Tibial nerve (tissue), 4 donors: ENCODE data around the gene CCDC106. TPM values are rescaled to one million over a fixed set of nuclear protein-coding genes. Genes with fewer than 3 reads are reported as not detected.

ENCODE experiments used
- DNase-seq, 2 donors: peaks; one replicate each; pipeline ENCODE4 v3.0.0-alpha.2; 2019; ENCODE audit warnings: low spot score in 2 of 2
- H3K27ac ChIP-seq, 4 donors: fragments of 200-600 bp; sonication (generic) in 3 of 4; one replicate each; pipeline ENCODE4 v1.5.1; 2017 to 2019; ENCODE audit warnings: mild to moderate bottlenecking in 1 of 4
- H3K27me3 ChIP-seq, 2 donors: fragments of 200-600 bp; sonication (generic) in 1 of 2; one replicate each; pipeline versions ENCODE4 v1.5.1 to v1.6.0; 2017 to 2019
- H3K36me3 ChIP-seq, 3 donors: fragments of 200-600 bp; sonication (generic); one replicate each; pipeline ENCODE4 v1.5.1; 2018 to 2019
- H3K4me1 ChIP-seq, 4 donors: fragments of 200-600 bp; sonication (generic) in 3 of 4; one replicate each; pipeline ENCODE4 v1.5.1; 2017 to 2019
- H3K4me3 ChIP-seq, 4 donors: fragments of 200-600 bp; sonication (generic) in 3 of 4; one replicate each; pipeline ENCODE4 v1.5.1; 2017 to 2019; ENCODE audit warnings: mild to moderate bottlenecking in 1 of 4, moderate library complexity in 1 of 4
- H3K9me3 ChIP-seq, 4 donors: fragments of 200-600 bp; sonication (generic) in 3 of 4; one replicate each; pipeline ENCODE4 v1.5.1; 2017 to 2019
- EP300 ChIP-seq, 2 donors: sonication (generic); formaldehyde crosslinking; IDR thresholded peaks; one replicate each; pipeline ENCODE4 v1.6.1; 2017; ENCODE audit warnings: antibody characterized with exemption in 2 of 2, mild to moderate bottlenecking in 1 of 2
- POLR2A ChIP-seq, 2 donors: fragments of 450-650 bp; IDR thresholded peaks; one replicate each; pipeline ENCODE4 v1.6.1; 2017; ENCODE audit warnings: antibody characterized with exemption in 2 of 2, mild to moderate bottlenecking in 2 of 2, moderate library complexity in 2 of 2
- WGBS, 2 donors: methylation state at CpG; one replicate each; pipeline ENCODE4 v1.1.5; 2018; 5-methylcytosine and 5-hydroxymethylcytosine counted together
- total RNA-seq, 4 donors: library from RNA; depleted of rRNA; stranded (reverse); fragments of >200 nt; gene quantifications; one replicate each; pipeline ENCODE4 v1.1.0, GENCODE V29; 2016
- TF ChIP-seq, protein P1 (sequence below), 5 experiments: fragments of 200-600 bp in 3 of 5; fragments of 450-650 bp in 2 of 5; sonication (generic) in 3 of 5; IDR thresholded peaks; one replicate each; pipeline ENCODE4 v1.5.1; 2016 to 2019; ENCODE audit warnings: antibody characterized with exemption in 5 of 5, mild to moderate bottlenecking in 3 of 5, moderate library complexity in 2 of 5

The CCDC106 gene
- total RNA-seq, 4 donors from 2014 or later = 14.5 to 39.6 (median 16.1) TPM

DNA sequence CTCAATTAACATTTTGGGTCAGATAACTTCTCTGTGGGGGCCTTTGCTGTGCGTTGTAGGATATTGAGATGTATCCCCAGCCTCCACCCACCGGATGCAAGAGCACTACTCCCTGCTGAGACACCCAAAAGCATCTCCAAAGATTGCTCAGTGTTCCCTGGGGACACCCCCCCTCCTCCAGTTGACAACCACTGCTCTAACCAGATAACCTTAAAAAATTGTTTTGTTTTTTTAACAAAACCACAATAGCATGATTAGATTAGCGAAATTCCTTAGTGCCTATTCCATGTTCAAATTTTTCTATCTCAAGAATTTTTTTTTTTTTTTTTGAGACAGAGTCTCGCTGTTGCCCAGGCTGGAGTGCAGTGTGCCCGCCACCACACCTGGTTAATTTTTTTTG is 24.4 kb downstream of the CCDC106 start:
- H3K36me3 ChIP-seq = peaks cover 6 to 58% (median 34%) of the 10 kb centered on the region in 3 donors
- H3K27me3 ChIP-seq = no peaks in the 10 kb centered on the region
- no peak overlapping the region for H3K4me3 ChIP-seq
- H3K4me1 ChIP-seq = peaks cover 0 to 43% (median 24%) of the 10 kb centered on the region in 4 donors
- no peak for DNase-seq
- WGBS, 2 donors = 86% methylated on average over 5 of the region's 5 CpGs
- TF ChIP-seq, protein P1, sequence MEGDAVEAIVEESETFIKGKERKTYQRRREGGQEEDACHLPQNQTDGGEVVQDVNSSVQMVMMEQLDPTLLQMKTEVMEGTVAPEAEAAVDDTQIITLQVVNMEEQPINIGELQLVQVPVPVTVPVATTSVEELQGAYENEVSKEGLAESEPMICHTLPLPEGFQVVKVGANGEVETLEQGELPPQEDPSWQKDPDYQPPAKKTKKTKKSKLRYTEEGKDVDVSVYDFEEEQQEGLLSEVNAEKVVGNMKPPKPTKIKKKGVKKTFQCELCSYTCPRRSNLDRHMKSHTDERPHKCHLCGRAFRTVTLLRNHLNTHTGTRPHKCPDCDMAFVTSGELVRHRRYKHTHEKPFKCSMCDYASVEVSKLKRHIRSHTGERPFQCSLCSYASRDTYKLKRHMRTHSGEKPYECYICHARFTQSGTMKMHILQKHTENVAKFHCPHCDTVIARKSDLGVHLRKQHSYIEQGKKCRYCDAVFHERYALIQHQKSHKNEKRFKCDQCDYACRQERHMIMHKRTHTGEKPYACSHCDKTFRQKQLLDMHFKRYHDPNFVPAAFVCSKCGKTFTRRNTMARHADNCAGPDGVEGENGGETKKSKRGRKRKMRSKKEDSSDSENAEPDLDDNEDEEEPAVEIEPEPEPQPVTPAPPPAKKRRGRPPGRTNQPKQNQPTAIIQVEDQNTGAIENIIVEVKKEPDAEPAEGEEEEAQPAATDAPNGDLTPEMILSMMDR (IDR thresholded peaks at IDR 0.05) = no peak
- no peaks in the 10 kb centered on the region for H3K9me3 ChIP-seq
- no peak overlapping the region for H3K27ac ChIP-seq

DNA sequence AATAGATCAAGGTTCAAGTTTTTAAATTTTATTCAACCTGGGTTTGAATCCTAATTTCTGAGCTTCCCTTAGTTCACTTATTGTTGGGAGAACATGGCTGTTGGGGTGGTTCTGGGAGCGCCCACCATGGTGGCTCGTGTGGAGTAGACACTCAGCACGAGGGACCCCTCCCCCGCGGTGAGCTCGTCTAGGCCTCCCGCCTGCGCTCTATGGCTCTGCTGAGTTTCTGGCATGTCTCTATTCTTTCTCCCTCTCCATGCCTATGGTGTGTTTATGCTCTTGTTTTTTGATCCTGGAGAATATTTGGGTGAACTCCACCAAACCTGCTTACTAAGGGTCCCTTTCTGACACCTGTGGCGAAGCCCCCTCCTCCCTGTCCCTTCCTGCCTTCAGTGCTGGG is 25.5 kb downstream of the CCDC106 start:
- Histone ChIP-seq H3K36me3 (peaks cover 5 to 58% (median 33%) of the 10 kb centered on the region in 3 donors), H3K9me3 (no peaks in the 10 kb centered on the region), H3K27me3 (no peaks in the 10 kb centered on the region), H3K4me3 (no peak overlapping the region), H3K4me1 (peaks cover 0 to 54% (median 28%) of the 10 kb centered on the region in 4 donors), H3K27ac (no peak overlapping the region)
- 74 to 75% methylated on average over 9 of the region's 9 CpGs for WGBS, 2 donors
- TF ChIP-seq, protein P1 (IDR thresholded peaks at IDR 0.05) = no peak
- TF ChIP-seq POLR2A (IDR thresholded peaks at IDR 0.05) = no peak
- no peak for TF ChIP-seq EP300 (IDR thresholded peaks at IDR 0.05)
- DNase-seq = no peak

DNA sequence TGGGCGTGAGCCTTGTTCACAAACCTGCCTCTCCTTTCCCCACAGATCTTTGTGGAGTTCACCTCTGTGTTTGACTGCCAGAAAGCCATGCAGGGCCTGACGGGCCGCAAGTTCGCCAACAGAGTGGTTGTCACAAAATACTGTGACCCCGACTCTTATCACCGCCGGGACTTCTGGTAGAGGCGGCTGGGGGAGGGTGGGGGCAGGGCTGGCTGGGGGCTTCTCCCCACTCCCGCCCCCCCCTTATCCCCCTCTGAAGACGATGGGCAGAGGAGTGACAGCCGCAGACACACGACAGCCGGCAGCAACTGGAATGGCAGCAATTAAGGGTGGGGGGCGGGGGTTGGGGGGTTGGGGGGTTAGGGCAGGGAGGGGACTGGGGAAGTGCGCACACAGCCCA is 25.9 kb downstream of the CCDC106 start:
- WGBS, 2 donors = 71 to 73% methylated on average over 15 of the region's 15 CpGs
- Histone ChIP-seq H3K9me3 (no peaks in the 10 kb centered on the region), H3K4me3 (no peak overlapping the region), H3K36me3 (peaks cover under 1 to 58% (median 33%) of the 10 kb centered on the region in 3 donors), H3K27ac (peak overlapping the region in 3 of 4 donors; percentile 89 to 94 (median 92)), H3K27me3 (no peaks in the 10 kb centered on the region), H3K4me1 (peaks cover 0 to 58% (median 31%) of the 10 kb centered on the region in 4 donors)
- DNase-seq = no peak
- no peak for TF ChIP-seq EP300 (IDR thresholded peaks at IDR 0.05)
- TF ChIP-seq, protein P1 (IDR thresholded peaks at IDR 0.05) = no peak
- no peak for TF ChIP-seq POLR2A (IDR thresholded peaks at IDR 0.05)

DNA sequence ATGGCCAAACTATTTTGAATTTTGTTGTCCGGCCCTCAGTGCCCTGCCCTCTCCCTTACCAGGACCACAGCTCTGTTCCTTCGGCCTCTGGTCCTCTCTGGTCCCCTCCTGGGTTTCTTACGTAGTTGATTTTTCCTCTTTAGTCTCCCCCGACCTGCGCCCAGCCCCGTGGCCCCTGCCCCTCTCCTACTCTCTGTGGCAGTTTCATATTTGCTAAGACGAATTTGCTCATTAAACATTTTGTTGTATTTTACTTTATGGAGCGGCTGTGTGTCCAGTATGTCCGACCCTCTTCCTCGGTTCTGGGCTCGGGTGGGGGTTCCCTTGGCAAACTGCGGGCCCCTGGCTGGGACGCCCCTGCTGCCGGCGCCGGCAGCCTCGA is 26.4 kb downstream of the CCDC106 start:
- Histone ChIP-seq H3K9me3 (no peaks in the 10 kb centered on the region), H3K27ac (peak overlapping the region in 3 of 4 donors; percentile 89 to 94 (median 92)), H3K27me3 (no peaks in the 10 kb centered on the region), H3K36me3 (peaks cover 0 to 58% (median 33%) of the 10 kb centered on the region in 3 donors), H3K4me1 (peaks cover 0 to 64% (median 33%) of the 10 kb centered on the region in 4 donors), H3K4me3 (peak overlapping the region; percentile 70 to 90 (median 80))
- 19 to 21% methylated on average over 15 to 17 of the region's 17 CpGs for WGBS, 2 donors
- TF ChIP-seq, protein P1 (IDR thresholded peaks at IDR 0.05) = no peak
- no peak for TF ChIP-seq EP300 (IDR thresholded peaks at IDR 0.05)
- TF ChIP-seq POLR2A (IDR thresholded peaks at IDR 0.05) = no peak
- DNase-seq = no peak

DNA sequence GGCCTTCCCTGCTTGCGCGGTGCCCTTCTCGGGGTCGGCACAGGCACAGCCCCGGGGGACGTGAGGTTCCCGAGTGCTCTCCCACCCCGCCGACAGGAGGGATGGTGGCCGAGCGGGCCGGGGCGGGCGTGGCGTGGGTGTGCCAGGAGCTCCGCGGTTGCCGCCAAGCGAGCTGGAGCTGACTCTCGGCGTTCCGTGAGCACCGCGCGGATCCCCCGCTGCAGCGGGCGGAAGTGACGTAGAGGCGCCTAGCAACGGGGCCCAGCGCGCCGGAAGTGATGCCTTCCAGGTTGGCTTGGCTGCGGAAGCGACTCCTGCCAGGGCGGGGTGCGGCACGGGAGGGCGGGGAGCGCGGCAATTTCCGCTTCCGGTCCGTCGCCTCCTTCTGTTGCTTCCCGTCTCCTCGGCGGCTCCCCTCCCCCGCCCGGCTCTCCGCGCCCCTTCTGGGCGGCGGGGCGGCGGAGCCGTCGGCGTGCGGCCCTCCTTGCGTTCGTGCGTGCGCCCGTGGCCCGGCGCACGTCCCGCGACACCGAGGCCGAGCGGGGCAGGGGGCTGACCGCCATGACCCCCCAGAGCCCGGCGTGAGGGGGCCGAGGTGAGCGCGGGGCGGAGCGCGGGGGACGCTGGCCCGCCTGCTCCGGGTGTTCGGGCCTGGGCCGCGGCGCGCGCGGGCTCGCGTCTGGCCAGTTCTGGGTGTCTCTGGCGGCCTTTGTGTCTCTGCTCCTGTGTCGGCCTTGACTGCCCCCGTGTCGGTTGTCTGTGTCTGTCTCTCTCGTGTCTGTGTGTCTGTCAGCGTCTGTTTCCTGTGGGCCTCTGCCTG is 27.0 kb downstream of the CCDC106 start, which contains the start of gene EPN1:
Gene EPN1 (plus strand): TSS at position 386 of the 820 bp plus-strand sequence. CDS start 3,402 bp downstream, outside the sequence.
- Histone ChIP-seq H3K27me3 (no peaks in the 10 kb centered on the region), H3K4me1 (peaks cover 0 to 70% (median 36%) of the 10 kb centered on the region in 4 donors), H3K27ac (peak within 1 kb of the TSS; percentile 22 to 94 (median 90)), H3K4me3 (peak within 1 kb of the TSS; percentile 70 to 90 (median 80)), H3K9me3 (no peaks in the 10 kb centered on the region), H3K36me3 (peaks cover 0 to 58% (median 32%) of the 10 kb centered on the region in 3 donors)
- 0 to 1% methylated on average over 14 to 34 of the region's 101 CpGs for WGBS, 2 donors
- peak; percentile 89 for DNase-seq
- TF ChIP-seq, protein P1 (IDR thresholded peaks at IDR 0.05) = peak in 1 of 5 experiments; percentile 34
- peak; percentile 78 to 94 for TF ChIP-seq EP300 (IDR thresholded peaks at IDR 0.05)
- TF ChIP-seq POLR2A (IDR thresholded peaks at IDR 0.05) = peak in 1 of 2 donors; percentile 47
